HG03442 (cell line): ENCODE measurements around the gene SLC5A6.
"Not testable (repeated sequence)": the region's sequence is repeated elsewhere in the genome, so short reads cannot be mapped to it uniquely, and the experiment has no call there.

Experiments used
- ATAC-seq: cut with Tn5 transposase; IDR thresholded peaks from one replicate; pipeline ENCODE4 v1.9.1; 2021; ENCODE audit warnings: mild to moderate bottlenecking, moderate library complexity; ENCODE audit not compliant: unreplicated experiment

SLC5A6 gene

GRCh38 chr2:27208486-27209050, 3.5 kb downstream of the SLC5A6 start:
- ATAC-seq, result no peak

GRCh38 chr2:27206346-27206745, 5.7 kb downstream of the SLC5A6 start:
- ATAC-seq, result no peak

GRCh38 chr2:27205206-27205605, 6.9 kb downstream of the SLC5A6 start:
- ATAC-seq, result no peak

- ATAC-seq, result no peak
Observed at GRCh38 chr2:27204566-27204965, 7.5 kb downstream of the SLC5A6 start.

GRCh38 chr2:27203741-27204140, 8.3 kb downstream of the SLC5A6 start:
- no peak for ATAC-seq

- no peak for ATAC-seq
Observed at GRCh38 chr2:27202854-27203253, 9.2 kb downstream of the SLC5A6 start.

- ATAC-seq, result no peak
Observed at GRCh38 chr2:27201675-27202074, 10.4 kb downstream of the SLC5A6 start.

- ATAC-seq, result no peak
Observed at GRCh38 chr2:27199241-27199640, 12.8 kb downstream of the SLC5A6 start.

- no peak for ATAC-seq
Observed at GRCh38 chr2:27198627-27199026, 13.4 kb downstream of the SLC5A6 start.

GRCh38 chr2:27198068-27198467, 14.0 kb downstream of the SLC5A6 start:
- not testable (repeated sequence) for ATAC-seq

- not testable (repeated sequence) for ATAC-seq
Observed at GRCh38 chr2:27195799-27196198, 16.3 kb downstream of the SLC5A6 start.

- no peak for ATAC-seq
Observed at GRCh38 chr2:27194538-27195354, 17.3 kb downstream of the SLC5A6 start.

GRCh38 chr2:27191070-27191829, 20.8 kb downstream of the SLC5A6 start:
- no peak for ATAC-seq

- no peak for ATAC-seq
Observed at GRCh38 chr2:27189989-27190388, 22.1 kb downstream of the SLC5A6 start.

GRCh38 chr2:27186613-27187345, 25.3 kb downstream of the SLC5A6 start:
- no peak for ATAC-seq

GRCh38 chr2:27185331-27186026, 26.6 kb downstream of the SLC5A6 start:
- ATAC-seq, result no peak

GRCh38 chr2:27184115-27184514, 28.0 kb downstream of the SLC5A6 start:
- no peak for ATAC-seq

- ATAC-seq, result no peak
Observed at GRCh38 chr2:27182346-27182745, 29.7 kb downstream of the SLC5A6 start.

GRCh38 chr2:27179344-27180000, 32.6 kb downstream of the SLC5A6 start:
- ATAC-seq, result no peak

GRCh38 chr2:27178469-27178868, 33.6 kb downstream of the SLC5A6 start:
- ATAC-seq, result no peak
